Measurements from ENCODE around the gene YIF1A. TPM values are rescaled to one million over a fixed set of nuclear protein-coding genes. Genes with fewer than 3 reads are reported as not detected.
A peak's percentile ranks its signal among the peaks of the same experiment; 100 is the strongest.

Gene YIF1A
- total and polyA plus RNA-seq, 7 donors: 30.3 to 104 (median 59.2) TPM

DNA sequence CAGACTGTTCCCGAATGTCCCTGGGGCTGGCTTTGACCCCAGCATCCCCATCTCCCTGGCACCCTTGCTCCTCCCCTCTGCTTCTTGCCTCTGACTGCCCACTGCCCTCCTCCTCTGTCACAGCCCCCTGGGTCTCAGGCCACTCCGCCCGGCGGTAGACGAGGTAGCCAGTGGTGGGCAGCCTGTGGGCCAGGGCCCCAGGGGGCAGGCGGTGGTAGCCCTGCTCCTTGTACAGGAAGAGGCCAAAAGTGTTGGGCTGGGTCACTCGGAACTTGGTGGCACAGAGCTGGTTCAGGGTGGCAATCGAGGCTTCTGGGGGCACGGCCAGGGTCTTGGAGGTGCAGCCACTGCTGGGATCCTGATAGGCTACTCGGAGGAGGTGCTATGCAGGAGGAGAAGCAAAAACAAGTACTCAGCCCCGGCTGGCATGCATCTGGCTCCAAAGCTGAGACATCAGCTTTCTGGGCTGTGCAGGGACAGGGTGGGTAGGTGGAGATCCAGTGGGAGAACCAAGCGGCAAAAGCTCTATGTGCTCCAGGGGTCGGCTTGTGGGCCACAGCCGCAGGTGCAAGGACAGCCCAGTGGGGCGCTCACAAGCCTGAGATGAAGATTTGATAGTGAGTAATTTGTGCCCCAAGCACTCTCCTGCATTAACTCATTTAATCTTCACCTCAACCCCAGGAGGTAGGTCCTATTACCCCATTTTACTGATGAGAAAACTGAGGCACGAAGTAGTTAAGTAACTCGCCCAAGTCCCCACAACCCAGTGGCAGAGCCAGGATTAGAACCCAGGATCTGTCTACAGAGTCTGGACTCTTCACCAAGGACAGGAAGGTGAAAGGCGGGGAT lies 43.7 kb upstream of the YIF1A start:
- peaks cover 0 to 43% (median 40%) of the 10 kb centered on the region in 4 donors for H3K4me1 ChIP-seq
- H3K9me3 ChIP-seq: no peaks in the 10 kb centered on the region
- WGBS, 2 donors: 86 to 87% methylated on average over 18 of the region's 18 CpGs
- DNase-seq: peak; percentile 56
- H3K27me3 ChIP-seq: no peaks in the 10 kb centered on the region
- H3K36me3 ChIP-seq: peaks cover 0 to 22% (median 3%) of the 10 kb centered on the region in 4 donors
- intact Hi-C loops (cut with DNase I): no loop called here
- no peak overlapping the region for H3K4me3 ChIP-seq
- H3K27ac ChIP-seq: no peak overlapping the region
- no peak for TF ChIP-seq POLR2A (IDR thresholded peaks at IDR 0.05)
- no peak for TF ChIP-seq POLR2AphosphoS5 (IDR thresholded peaks at IDR 0.05)
- TF ChIP-seq CTCF (IDR thresholded peaks at IDR 0.05): no peak
- no peak for TF ChIP-seq EP300 (IDR thresholded peaks at IDR 0.05)

GRCh38 chr11:66331542-66332370 lies 42.8 kb upstream of the YIF1A start:
- H3K27me3 ChIP-seq: no peaks in the 10 kb centered on the region
- DNase-seq: peak; percentile 56
- no peak overlapping the region for H3K4me3 ChIP-seq
- TF ChIP-seq CTCF (IDR thresholded peaks at IDR 0.05): no peak
- peaks cover 0 to 16% (median 0%) of the 10 kb centered on the region in 4 donors for H3K36me3 ChIP-seq
- WGBS, 2 donors: 93% methylated on average over 12 of the region's 12 CpGs
- H3K4me1 ChIP-seq: peaks cover 0 to 46% (median 44%) of the 10 kb centered on the region in 4 donors
- no peak overlapping the region for H3K27ac ChIP-seq
- H3K9me3 ChIP-seq: no peaks in the 10 kb centered on the region
- intact Hi-C loops (cut with DNase I): no loop called here

DNA sequence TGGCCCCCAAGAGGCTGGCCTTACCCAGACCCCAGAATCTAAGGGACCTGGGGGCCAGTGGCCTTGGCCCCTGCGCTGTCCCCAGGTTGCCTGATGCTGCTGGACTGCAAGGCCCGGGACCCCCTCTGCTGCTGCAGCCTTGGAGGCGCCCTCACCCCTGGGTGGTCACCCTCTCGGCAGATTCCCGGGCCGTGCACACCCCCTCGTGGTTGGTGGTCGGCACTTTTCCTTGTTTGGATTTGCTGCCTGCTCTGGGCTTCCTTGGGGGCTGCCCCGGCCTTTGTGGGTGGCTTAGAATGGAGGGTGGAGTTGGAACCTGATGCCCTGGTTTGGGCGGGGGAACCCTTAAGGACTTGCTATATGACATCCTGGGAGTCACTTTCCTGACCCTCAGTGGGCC lies 42.0 kb upstream of the YIF1A start:
- TF ChIP-seq CTCF (IDR thresholded peaks at IDR 0.05): no peak
- TF ChIP-seq EP300 (IDR thresholded peaks at IDR 0.05): no peak
- TF ChIP-seq POLR2A (IDR thresholded peaks at IDR 0.05): no peak
- TF ChIP-seq POLR2AphosphoS5 (IDR thresholded peaks at IDR 0.05): no peak
- WGBS, 2 donors: 70% methylated on average over 10 of the region's 10 CpGs
- intact Hi-C loops (cut with DNase I): no loop called here

DNA sequence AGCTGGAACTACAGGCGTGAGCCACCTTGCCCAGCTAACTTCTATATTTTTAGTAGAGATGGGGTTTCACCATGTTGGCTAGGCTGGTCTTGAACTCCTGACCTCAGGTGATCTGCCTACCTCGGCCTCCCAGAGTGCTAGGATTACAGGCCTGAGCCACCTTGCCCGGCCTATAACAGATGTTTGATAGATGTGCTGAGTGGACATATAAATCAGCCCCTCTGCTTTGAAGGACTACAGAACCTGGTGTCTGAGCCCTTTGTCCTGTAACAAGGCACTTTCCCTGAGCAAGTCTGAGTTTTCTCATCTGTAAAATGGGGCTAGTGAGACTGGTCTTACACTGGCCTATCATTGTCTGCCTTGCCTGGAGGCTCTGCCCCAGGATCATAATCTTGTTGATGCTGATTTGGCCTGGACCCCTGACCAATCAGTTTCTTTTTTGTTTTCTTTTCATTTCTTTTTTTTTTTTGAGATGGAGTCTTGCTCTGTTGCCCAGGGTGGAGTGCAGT lies 40.3 kb upstream of the YIF1A start:
- no peak for DNase-seq
- 88 to 93% methylated on average over 3 of the region's 3 CpGs for WGBS, 2 donors
- Histone ChIP-seq H3K4me1 (peaks cover 0 to 34% (median 31%) of the 10 kb centered on the region in 4 donors), H3K9me3 (no peaks in the 10 kb centered on the region), H3K36me3 (peaks cover 0 to 16% (median 0%) of the 10 kb centered on the region in 4 donors), H3K27me3 (no peaks in the 10 kb centered on the region), H3K4me3 (no peak overlapping the region), H3K27ac (no peak overlapping the region)
- intact Hi-C loops (cut with DNase I): loop anchor here (5.0 kb wide), 1 partner anchor 58 kb away; no protein-coding TSS in a partner anchor
- TF ChIP-seq POLR2AphosphoS5 (IDR thresholded peaks at IDR 0.05) (no peak), EP300 (IDR thresholded peaks at IDR 0.05) (no peak), POLR2A (IDR thresholded peaks at IDR 0.05) (no peak), CTCF (IDR thresholded peaks at IDR 0.05) (no peak)

More for the DNA sequence above, 42.0 kb upstream of the YIF1A start:
- Histone ChIP-seq H3K27me3 (no peaks in the 10 kb centered on the region), H3K4me3 (no peak overlapping the region), H3K4me1 (peaks cover 0 to 46% (median 44%) of the 10 kb centered on the region in 4 donors), H3K9me3 (no peaks in the 10 kb centered on the region), H3K27ac (no peak overlapping the region), H3K36me3 (peaks cover 0 to 16% (median 0%) of the 10 kb centered on the region in 4 donors)
- DNase-seq: no peak
